ENCODE measurements around the gene MRPS25. TPM values are rescaled to one million over a fixed set of nuclear protein-coding genes. Genes with fewer than 3 reads are reported as not detected.

MRPS25 gene
- total and polyA plus RNA-seq, 9 of the 15 experiments (the other 6 are each of a cell fraction or from before 2014, with no cell fraction given): 34.3 to 129 (median 78.2) TPM

DNA sequence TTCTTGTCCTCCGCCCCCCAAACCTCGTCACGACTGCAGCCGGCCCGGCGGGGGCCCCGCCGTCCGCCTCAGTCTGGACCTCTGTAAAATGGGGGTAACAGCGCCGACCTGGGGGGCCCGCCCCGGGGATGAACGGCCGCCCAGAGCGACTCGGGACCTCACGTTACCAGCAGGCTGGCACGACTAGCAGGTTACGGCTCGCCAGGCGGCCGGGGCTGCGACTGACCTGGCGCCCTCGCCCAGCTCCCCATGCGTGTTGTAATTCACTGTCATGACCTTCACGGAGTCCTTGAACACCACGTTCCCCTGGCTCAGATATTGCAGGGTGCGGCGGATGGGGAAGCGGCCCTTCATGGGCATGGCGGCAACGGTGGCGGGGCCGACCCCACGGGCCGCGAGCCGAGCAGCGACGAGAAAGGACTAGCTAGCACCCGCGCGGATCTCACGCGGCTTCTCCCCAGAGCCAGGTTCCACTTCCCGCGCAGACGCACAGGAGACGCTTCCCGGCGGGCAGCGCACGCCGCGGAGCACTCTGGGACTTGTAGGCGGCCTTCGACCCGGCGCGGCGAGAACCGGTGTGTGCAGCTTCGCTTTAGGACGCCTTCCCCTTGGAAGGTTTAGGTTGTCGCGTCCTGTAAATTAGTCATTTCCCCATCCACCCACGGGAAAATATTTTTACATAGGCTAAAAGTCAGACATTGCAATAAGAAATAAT is at the start of gene MRPS25 (continued):
- TF ChIP-seq, protein P1, sequence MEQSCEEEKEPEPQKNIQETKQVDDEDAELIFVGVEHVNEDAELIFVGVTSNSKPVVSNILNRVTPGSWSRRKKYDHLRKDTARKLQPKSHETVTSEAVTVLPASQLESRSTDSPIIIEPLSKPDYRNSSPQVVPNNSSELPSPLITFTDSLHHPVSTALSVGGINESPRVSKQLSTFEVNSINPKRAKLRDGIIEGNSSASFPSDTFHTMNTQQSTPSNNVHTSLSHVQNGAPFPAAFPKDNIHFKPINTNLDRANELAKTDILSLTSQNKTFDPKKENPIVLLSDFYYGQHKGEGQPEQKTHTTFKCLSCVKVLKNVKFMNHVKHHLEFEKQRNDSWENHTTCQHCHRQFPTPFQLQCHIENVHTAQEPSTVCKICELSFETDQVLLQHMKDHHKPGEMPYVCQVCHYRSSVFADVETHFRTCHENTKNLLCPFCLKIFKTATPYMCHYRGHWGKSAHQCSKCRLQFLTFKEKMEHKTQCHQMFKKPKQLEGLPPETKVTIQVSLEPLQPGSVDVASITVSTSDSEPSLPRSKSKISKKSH (CRISPR knock-in tag; IDR thresholded peaks at IDR 0.05): no peak
- TF ChIP-seq ZNF384 (IDR thresholded peaks at IDR 0.05; ENCODE audit: low read depth, low read length) (no peak), ETS2 (tag; IDR thresholded peaks at IDR 0.05; ENCODE audit: borderline replicate concordance, poor library complexity, severe bottlenecking) (no peak), SMAD3 (CRISPR knock-in tag; conservative IDR thresholded peaks at IDR 0.05) (0 out of 2 replicates have a peak, but pooled peaks have one; percentile 18), ETV5 (CRISPR knock-in tag; IDR thresholded peaks at IDR 0.05; ENCODE audit: low read depth) (no peak), IRF2 (CRISPR knock-in tag; IDR thresholded peaks at IDR 0.05) (no peak), HMG20A (CRISPR knock-in tag; conservative IDR thresholded peaks at IDR 0.05) (no peak), DIDO1 (tag; IDR thresholded peaks at IDR 0.05; ENCODE audit: low read depth) (no peak), HDAC1 (IDR thresholded peaks at IDR 0.05) (peak in 1 of 2 experiments; percentile 90; a peak in 2 of 4 replicates), CHD1 (IDR thresholded peaks at IDR 0.05; ENCODE audit: low read length) (peak; percentile 94), SIRT6 (IDR thresholded peaks at IDR 0.05; ENCODE audit: low read depth, low read length) (no peak)
- TF ChIP-seq, protein P2, sequence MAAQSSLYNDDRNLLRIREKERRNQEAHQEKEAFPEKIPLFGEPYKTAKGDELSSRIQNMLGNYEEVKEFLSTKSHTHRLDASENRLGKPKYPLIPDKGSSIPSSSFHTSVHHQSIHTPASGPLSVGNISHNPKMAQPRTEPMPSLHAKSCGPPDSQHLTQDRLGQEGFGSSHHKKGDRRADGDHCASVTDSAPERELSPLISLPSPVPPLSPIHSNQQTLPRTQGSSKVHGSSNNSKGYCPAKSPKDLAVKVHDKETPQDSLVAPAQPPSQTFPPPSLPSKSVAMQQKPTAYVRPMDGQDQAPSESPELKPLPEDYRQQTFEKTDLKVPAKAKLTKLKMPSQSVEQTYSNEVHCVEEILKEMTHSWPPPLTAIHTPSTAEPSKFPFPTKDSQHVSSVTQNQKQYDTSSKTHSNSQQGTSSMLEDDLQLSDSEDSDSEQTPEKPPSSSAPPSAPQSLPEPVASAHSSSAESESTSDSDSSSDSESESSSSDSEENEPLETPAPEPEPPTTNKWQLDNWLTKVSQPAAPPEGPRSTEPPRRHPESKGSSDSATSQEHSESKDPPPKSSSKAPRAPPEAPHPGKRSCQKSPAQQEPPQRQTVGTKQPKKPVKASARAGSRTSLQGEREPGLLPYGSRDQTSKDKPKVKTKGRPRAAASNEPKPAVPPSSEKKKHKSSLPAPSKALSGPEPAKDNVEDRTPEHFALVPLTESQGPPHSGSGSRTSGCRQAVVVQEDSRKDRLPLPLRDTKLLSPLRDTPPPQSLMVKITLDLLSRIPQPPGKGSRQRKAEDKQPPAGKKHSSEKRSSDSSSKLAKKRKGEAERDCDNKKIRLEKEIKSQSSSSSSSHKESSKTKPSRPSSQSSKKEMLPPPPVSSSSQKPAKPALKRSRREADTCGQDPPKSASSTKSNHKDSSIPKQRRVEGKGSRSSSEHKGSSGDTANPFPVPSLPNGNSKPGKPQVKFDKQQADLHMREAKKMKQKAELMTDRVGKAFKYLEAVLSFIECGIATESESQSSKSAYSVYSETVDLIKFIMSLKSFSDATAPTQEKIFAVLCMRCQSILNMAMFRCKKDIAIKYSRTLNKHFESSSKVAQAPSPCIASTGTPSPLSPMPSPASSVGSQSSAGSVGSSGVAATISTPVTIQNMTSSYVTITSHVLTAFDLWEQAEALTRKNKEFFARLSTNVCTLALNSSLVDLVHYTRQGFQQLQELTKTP (IDR thresholded peaks at IDR 0.05; ENCODE audit: low read depth in 1 of 2, partially characterized antibody in 2 of 2): peak in 1 of 2 experiments; percentile 96
- TF ChIP-seq, protein P3, sequence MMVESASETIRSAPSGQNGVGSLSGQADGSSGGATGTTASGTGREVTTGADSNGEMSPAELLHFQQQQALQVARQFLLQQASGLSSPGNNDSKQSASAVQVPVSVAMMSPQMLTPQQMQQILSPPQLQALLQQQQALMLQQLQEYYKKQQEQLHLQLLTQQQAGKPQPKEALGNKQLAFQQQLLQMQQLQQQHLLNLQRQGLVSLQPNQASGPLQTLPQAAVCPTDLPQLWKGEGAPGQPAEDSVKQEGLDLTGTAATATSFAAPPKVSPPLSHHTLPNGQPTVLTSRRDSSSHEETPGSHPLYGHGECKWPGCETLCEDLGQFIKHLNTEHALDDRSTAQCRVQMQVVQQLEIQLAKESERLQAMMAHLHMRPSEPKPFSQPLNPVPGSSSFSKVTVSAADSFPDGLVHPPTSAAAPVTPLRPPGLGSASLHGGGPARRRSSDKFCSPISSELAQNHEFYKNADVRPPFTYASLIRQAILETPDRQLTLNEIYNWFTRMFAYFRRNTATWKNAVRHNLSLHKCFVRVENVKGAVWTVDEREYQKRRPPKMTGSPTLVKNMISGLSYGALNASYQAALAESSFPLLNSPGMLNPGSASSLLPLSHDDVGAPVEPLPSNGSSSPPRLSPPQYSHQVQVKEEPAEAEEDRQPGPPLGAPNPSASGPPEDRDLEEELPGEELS (CRISPR knock-in tag; IDR thresholded peaks at IDR 0.05; ENCODE audit: borderline replicate concordance): no peak; the same call in 1 of the 2 replicates
- TF ChIP-seq, protein P4, sequence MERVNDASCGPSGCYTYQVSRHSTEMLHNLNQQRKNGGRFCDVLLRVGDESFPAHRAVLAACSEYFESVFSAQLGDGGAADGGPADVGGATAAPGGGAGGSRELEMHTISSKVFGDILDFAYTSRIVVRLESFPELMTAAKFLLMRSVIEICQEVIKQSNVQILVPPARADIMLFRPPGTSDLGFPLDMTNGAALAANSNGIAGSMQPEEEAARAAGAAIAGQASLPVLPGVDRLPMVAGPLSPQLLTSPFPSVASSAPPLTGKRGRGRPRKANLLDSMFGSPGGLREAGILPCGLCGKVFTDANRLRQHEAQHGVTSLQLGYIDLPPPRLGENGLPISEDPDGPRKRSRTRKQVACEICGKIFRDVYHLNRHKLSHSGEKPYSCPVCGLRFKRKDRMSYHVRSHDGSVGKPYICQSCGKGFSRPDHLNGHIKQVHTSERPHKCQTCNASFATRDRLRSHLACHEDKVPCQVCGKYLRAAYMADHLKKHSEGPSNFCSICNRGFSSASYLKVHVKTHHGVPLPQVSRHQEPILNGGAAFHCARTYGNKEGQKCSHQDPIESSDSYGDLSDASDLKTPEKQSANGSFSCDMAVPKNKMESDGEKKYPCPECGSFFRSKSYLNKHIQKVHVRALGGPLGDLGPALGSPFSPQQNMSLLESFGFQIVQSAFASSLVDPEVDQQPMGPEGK (CRISPR knock-in tag; IDR thresholded peaks at IDR 0.05; ENCODE audit: borderline replicate concordance): no peak
- TF ChIP-seq, protein P5, sequence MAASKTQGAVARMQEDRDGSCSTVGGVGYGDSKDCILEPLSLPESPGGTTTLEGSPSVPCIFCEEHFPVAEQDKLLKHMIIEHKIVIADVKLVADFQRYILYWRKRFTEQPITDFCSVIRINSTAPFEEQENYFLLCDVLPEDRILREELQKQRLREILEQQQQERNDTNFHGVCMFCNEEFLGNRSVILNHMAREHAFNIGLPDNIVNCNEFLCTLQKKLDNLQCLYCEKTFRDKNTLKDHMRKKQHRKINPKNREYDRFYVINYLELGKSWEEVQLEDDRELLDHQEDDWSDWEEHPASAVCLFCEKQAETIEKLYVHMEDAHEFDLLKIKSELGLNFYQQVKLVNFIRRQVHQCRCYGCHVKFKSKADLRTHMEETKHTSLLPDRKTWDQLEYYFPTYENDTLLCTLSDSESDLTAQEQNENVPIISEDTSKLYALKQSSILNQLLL (CRISPR knock-in tag; IDR thresholded peaks at IDR 0.05; ENCODE audit: borderline replicate concordance): no peak

Measured in K562 (cell line).